Hepatocyte (in vitro differentiated cells): ENCODE measurements around the gene FLVCR1. TPM values are rescaled to one million over a fixed set of nuclear protein-coding genes. Genes with fewer than 3 reads are reported as not detected.

Source experiments
- DNase-seq: peaks from one replicate; pipeline ENCODE4 v3.0.0-alpha.2; 2016; ENCODE audit warnings: low spot score
- H2AFZ ChIP-seq: fragments of 200-600 bp; sonication (generic); 2 replicates; pipeline ENCODE4 v1.6.0; 2016; ENCODE audit warnings: antibody characterized with exemption, mild to moderate bottlenecking
- H3K27ac ChIP-seq: fragments of 200-600 bp; sonication (generic); 2 replicates; pipeline ENCODE4 v1.5.1; 2016; ENCODE audit warnings: mild to moderate bottlenecking
- H3K27me3 ChIP-seq: fragments of 200-600 bp; sonication (generic); 2 replicates; pipeline ENCODE4 v1.6.1; 2016
- H3K36me3 ChIP-seq: fragments of 200-600 bp; sonication (generic); replicated peaks from 2 replicates; pipeline ENCODE4 v1.5.1; 2016; ENCODE audit warnings: low read depth; ENCODE audit not compliant: insufficient read depth
- H3K4me1 ChIP-seq: fragments of 200-600 bp; sonication (generic); 2 replicates; pipeline ENCODE4 v1.5.1; 2016; ENCODE audit warnings: mild to moderate bottlenecking, moderate library complexity; ENCODE audit not compliant: insufficient read depth
- H3K4me2 ChIP-seq: fragments of 200-600 bp; sonication (generic); 2 replicates; pipeline ENCODE4 v1.6.0; 2016
- H3K4me3 ChIP-seq: fragments of 200-600 bp; sonication (generic); 2 replicates; pipeline ENCODE4 v1.5.1; 2016; ENCODE audit warnings: mild to moderate bottlenecking
- H3K79me2 ChIP-seq: fragments of 200-600 bp; sonication (generic); 2 replicates; pipeline ENCODE4 v1.6.0; 2017; ENCODE audit warnings: mild to moderate bottlenecking
- H3K9me2 ChIP-seq: fragments of 200-600 bp; sonication (generic); replicated peaks from 2 replicates; pipeline ENCODE4 v1.6.0; 2017; ENCODE audit warnings: mild to moderate bottlenecking; ENCODE audit not compliant: insufficient read depth
- H3K9me3 ChIP-seq: fragments of 200-600 bp; sonication (generic); 2 replicates; pipeline ENCODE4 v1.5.1; 2016; ENCODE audit warnings: low read depth, mild to moderate bottlenecking
- H4K20me1 ChIP-seq: fragments of 200-600 bp; sonication (generic); 2 replicates; pipeline ENCODE4 v1.6.0; 2016; ENCODE audit warnings: mild to moderate bottlenecking; ENCODE audit not compliant: insufficient read depth, poor library complexity, severe bottlenecking
- CTCF ChIP-seq: fragments of 200-600 bp; sonication (generic); IDR thresholded peaks from 2 replicates; pipeline ENCODE4 v1.5.1; 2016; ENCODE audit warnings: antibody characterized with exemption, mild to moderate bottlenecking; ENCODE audit not compliant: poor library complexity
- EZH2 ChIP-seq: fragments of 200-600 bp; sonication (generic); IDR thresholded peaks from 2 replicates; pipeline ENCODE4 v1.6.1; 2016; ENCODE audit warnings: antibody characterized with exemption, mild to moderate bottlenecking, borderline replicate concordance
- EZH2phosphoT487 ChIP-seq: fragments of 200-600 bp; sonication (generic); IDR thresholded peaks from one replicate; pipeline ENCODE4 v1.6.1; 2018; ENCODE audit warnings: antibody characterized with exemption, mild to moderate bottlenecking, low read depth, moderate library complexity; ENCODE audit not compliant: unreplicated experiment, severe bottlenecking
- WGBS: methylation state at CpG from one replicate; pipeline ENCODE4 v1.1.6; 2016; ENCODE audit warnings: low lambda C conversion rate; ENCODE audit errors: missing lambda C conversion rate; 5-methylcytosine and 5-hydroxymethylcytosine counted together
- polyA plus RNA-seq: library from polyadenylated mRNA; unstranded; fragments of >200 nt; fragmentation: Nextera tagmentation; extraction: Ambion mirVana; gene quantifications from 2 replicates; pipeline ENCODE4 v1.2.1, GENCODE V29; 2016
- total RNA-seq: library from RNA; depleted of rRNA; stranded (reverse); fragments of >200 nt; gene quantifications from 2 replicates; pipeline ENCODE4 v1.2.3, GENCODE V29; 2014

The FLVCR1 gene
- total and polyA plus RNA-seq, 2 experiments from 2014 or later = 9.9 to 32.5 TPM

DNA sequence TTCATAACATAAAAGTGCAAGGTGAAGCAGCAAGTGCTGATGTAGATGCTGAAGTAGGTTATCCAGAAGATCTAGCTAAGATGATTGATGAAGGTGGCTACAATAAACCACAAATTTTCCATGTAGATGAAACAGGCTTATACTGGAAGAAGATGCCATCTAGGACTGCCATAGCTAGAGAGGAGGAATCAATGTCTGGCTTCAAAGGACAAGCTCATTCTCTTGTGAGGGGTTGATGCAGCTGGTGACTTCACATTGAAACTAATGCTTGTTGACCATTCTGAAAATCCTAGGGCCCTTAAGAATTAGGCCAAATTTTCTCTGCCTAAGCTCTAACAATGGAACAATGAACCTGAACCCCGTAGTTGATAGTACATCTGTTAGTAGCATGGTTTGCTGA lies 34.0 kb downstream of the FLVCR1 start:
- Histone ChIP-seq H3K4me2 (no peak overlapping the region), H3K27me3 (no peaks in the 10 kb centered on the region), H3K4me3 (no peak overlapping the region), H3K36me3 (peaks cover 5% of the 10 kb centered on the region), H3K9me2 (no peaks in the 10 kb centered on the region), H3K27ac (no peak overlapping the region), H2AFZ (no peak overlapping the region), H4K20me1 (no peaks in the 10 kb centered on the region), H3K9me3 (no peaks in the 10 kb centered on the region), H3K4me1 (no peaks in the 10 kb centered on the region), H3K79me2 (no peaks in the 10 kb centered on the region)
- WGBS = 78% methylated on average over 1 of the region's 1 CpG
- DNase-seq = no peak
- TF ChIP-seq EZH2 (no peak), EZH2phosphoT487 (no peak), CTCF (no peak)

DNA sequence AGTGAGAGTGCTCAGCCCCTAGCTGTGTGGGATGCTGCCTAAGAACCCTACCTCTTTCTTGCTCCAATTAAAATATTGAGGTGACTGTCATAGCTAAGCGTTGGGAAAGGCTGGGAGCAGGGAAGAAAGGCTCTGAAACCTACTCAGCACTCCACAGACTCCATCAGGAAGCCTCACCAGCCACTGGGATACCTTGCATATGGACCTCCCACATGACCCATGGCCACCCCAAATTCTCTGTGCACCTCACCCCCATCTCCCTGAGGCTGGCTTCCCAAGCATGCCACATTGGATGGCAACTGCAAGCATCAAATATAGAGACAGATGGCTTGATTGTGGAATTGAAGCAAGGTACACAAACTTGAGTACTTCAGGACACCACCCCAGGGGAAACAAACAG lies 41.8 kb downstream of the FLVCR1 start:
- peaks cover 4% of the 10 kb centered on the region for H3K9me3 ChIP-seq
- H3K4me3 ChIP-seq = no peak overlapping the region
- no peak overlapping the region for H3K27ac ChIP-seq
- H3K9me2 ChIP-seq = no peaks in the 10 kb centered on the region
- no peaks in the 10 kb centered on the region for H3K79me2 ChIP-seq
- no peak overlapping the region for H3K4me2 ChIP-seq
- no peaks in the 10 kb centered on the region for H4K20me1 ChIP-seq
- H3K4me1 ChIP-seq = no peaks in the 10 kb centered on the region
- DNase-seq = no peak
- no peak for TF ChIP-seq EZH2phosphoT487
- TF ChIP-seq CTCF = no peak
- TF ChIP-seq EZH2 = no peak
- H2AFZ ChIP-seq = no peak overlapping the region
- no peaks in the 10 kb centered on the region for H3K27me3 ChIP-seq
- peaks cover 5% of the 10 kb centered on the region for H3K36me3 ChIP-seq
- WGBS = 84% methylated on average over 1 of the region's 1 CpG

GRCh38 chr1:212901290-212901689 lies 43.2 kb downstream of the FLVCR1 start:
- Histone ChIP-seq H3K4me2 (no peak overlapping the region), H3K9me3 (peaks cover 4% of the 10 kb centered on the region), H3K9me2 (no peaks in the 10 kb centered on the region), H3K79me2 (no peaks in the 10 kb centered on the region), H3K4me3 (no peak overlapping the region), H2AFZ (no peak overlapping the region), H4K20me1 (no peaks in the 10 kb centered on the region), H3K27ac (no peak overlapping the region), H3K27me3 (no peaks in the 10 kb centered on the region), H3K36me3 (peaks cover 3% of the 10 kb centered on the region), H3K4me1 (no peaks in the 10 kb centered on the region)
- WGBS = 96% methylated on average over 2 of the region's 2 CpGs
- no peak for DNase-seq
- no peak for TF ChIP-seq CTCF
- no peak for TF ChIP-seq EZH2phosphoT487
- no peak for TF ChIP-seq EZH2

DNA sequence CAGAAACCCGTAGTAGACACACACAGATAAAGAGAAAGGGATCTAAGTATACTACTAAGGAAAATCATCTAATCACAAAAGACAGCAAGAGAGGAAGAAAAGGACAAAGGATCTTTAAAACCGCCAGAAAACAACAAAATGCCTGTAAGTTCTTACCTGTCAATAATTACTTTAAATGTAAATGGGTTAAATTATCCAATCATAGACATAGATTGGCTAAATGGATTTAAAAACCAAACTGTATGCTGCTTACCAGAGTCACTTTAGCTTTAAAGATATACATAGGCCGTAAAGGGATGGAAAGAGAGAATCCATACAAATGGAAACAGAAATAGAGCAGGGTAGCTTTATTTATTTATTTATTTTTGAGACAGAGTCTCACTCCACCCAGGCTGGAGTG lies 44.0 kb downstream of the FLVCR1 start:
- H3K9me3 ChIP-seq = peaks cover 4% of the 10 kb centered on the region
- no peaks in the 10 kb centered on the region for H3K36me3 ChIP-seq
- H3K4me1 ChIP-seq = no peaks in the 10 kb centered on the region
- WGBS = 96% methylated on average over 3 of the region's 3 CpGs
- no peaks in the 10 kb centered on the region for H4K20me1 ChIP-seq
- H3K27me3 ChIP-seq = no peaks in the 10 kb centered on the region
- no peaks in the 10 kb centered on the region for H3K9me2 ChIP-seq
- no peak overlapping the region for H3K4me3 ChIP-seq
- no peaks in the 10 kb centered on the region for H3K79me2 ChIP-seq
- no peak for DNase-seq
- H3K4me2 ChIP-seq = no peak overlapping the region
- no peak overlapping the region for H2AFZ ChIP-seq
- no peak overlapping the region for H3K27ac ChIP-seq
- no peak for TF ChIP-seq EZH2phosphoT487
- no peak for TF ChIP-seq CTCF
- TF ChIP-seq EZH2 = no peak
